HCT116 (cell line): ENCODE measurements around the gene NGEF. TPM values are rescaled to one million over a fixed set of nuclear protein-coding genes. Genes with fewer than 3 reads are reported as not detected.

Experiments used
- ATAC-seq: fragments of 200-7000 bp; cut with Tn5 transposase; 2 replicates; pipeline ENCODE4 v1.9.1; 2020; ENCODE audit warnings: mild to moderate bottlenecking, moderate library complexity
- BruUV-seq: library from RNA; stranded (reverse); fragments of 400-500 nt; replicated peaks from 2 replicates; lab custom pipeline; 2021; lab: Mats Ljungman, UMichigan
- CTCF ChIA-PET: fragments of 300-600 bp; sonication (Branson Sonifier 250); formaldehyde crosslinking; loops from one replicate; lab custom pipeline; 2021; ENCODE audit warnings: antibody characterized with exemption; lab: Charles Lee
- POLR2A ChIA-PET: fragments of 300-600, 350-600 bp; sonication (Branson Sonifier 250); formaldehyde crosslinking; loops from one replicate; lab custom pipeline; 2021; ENCODE audit warnings: antibody characterized with exemption; lab: Charles Lee
- RAD21 ChIA-PET, 2 experiments: fragments of 300-600 bp; sonication (Branson Sonifier 250); formaldehyde crosslinking; loops; one replicate each; lab custom pipeline; 2023; ENCODE audit warnings: low total read pairs in 2 of 2; ENCODE audit not compliant: uncharacterized antibody in 2 of 2, unreplicated experiment in 2 of 2, low non-redundant PET in 1 of 2; lab: Charles Lee
- DNase-seq: peaks from one replicate; pipeline ENCODE4 v3.0.0-alpha.2; 2010; ENCODE audit warnings: low read depth, low spot score
- H2AFZ ChIP-seq: fragments of 200-600 bp; shearing (Covaris generic), sonication (generic); 2 replicates; pipeline ENCODE4 v1.6.1; 2017; ENCODE audit warnings: low read depth, mixed run types, mixed read lengths, antibody characterized with exemption, low read length; ENCODE audit not compliant: poor library complexity, severe bottlenecking
- H3K27ac ChIP-seq: 2 replicates; pipeline ENCODE4 v1.5.1; 2012; ENCODE audit warnings: low read depth, low read length
- H3K27me3 ChIP-seq: fragments of 200-600 bp; sonication (generic); 2 replicates; pipeline ENCODE4 v1.6.1; 2016; ENCODE audit warnings: mixed run types, low read length, mixed read lengths; ENCODE audit not compliant: insufficient read depth
- H3K36me3 ChIP-seq, 2 experiments: fragments of 200-500 bp in 1 of 2; fragments of 200-600 bp in 1 of 2; sonication (Bioruptor generic) in 1 of 2; sonication (generic) in 1 of 2; 2 replicates each; pipeline versions ENCODE4 v1.5.1 to v1.6.1; 2014 to 2016; ENCODE audit warnings: low read length in 2 of 2, inconsistent platforms in 1 of 2, mixed read lengths in 1 of 2, mixed run types in 1 of 2; ENCODE audit not compliant: insufficient read depth in 2 of 2, control insufficient read depth in 1 of 2
- H3K4me1 ChIP-seq, 2 experiments: fragments of 200-600 bp in 1 of 2; sonication (generic) in 1 of 2; 2 replicates each; pipeline versions ENCODE4 v1.5.1 to v1.6.1; 2012 to 2017; ENCODE audit warnings: low read length in 2 of 2, inconsistent platforms in 1 of 2, mild to moderate bottlenecking in 1 of 2, mixed read lengths in 1 of 2, mixed run types in 1 of 2, moderate library complexity in 1 of 2; ENCODE audit not compliant: insufficient read depth in 2 of 2, control insufficient read depth in 1 of 2
- H3K4me2 ChIP-seq: fragments of 200-600 bp; sonication (generic); 2 replicates; pipeline ENCODE4 v1.6.1; 2017; ENCODE audit warnings: mixed run types, low read length, mixed read lengths
- H3K4me3 ChIP-seq, 2 experiments: fragments of 200-600 bp in 1 of 2; sonication (generic) in 1 of 2; replicated peaks in 1 of 2; 2 replicates each; pipeline ENCODE4 v1.5.1; 2011 to 2016; ENCODE audit warnings: low read length in 2 of 2, control low read depth in 1 of 2, low read depth in 1 of 2, mild to moderate bottlenecking in 1 of 2, mixed read lengths in 1 of 2, mixed run types in 1 of 2
- H3K79me2 ChIP-seq: fragments of 200-600 bp; sonication (generic); 2 replicates; pipeline ENCODE4 v1.6.1; 2017; ENCODE audit warnings: mild to moderate bottlenecking, mixed run types, low read length, moderate library complexity, mixed read lengths; ENCODE audit not compliant: insufficient read depth
- H3K9ac ChIP-seq: fragments of 200-600 bp; sonication (generic); 2 replicates; pipeline ENCODE4 v1.6.1; 2016; ENCODE audit warnings: low read length, mixed read lengths
- H3K9me2 ChIP-seq: fragments of 200-600 bp; sonication (generic), shearing (Covaris generic); 2 replicates; pipeline ENCODE4 v1.6.1; 2017; ENCODE audit warnings: mixed run types, mild to moderate bottlenecking, moderate library complexity; ENCODE audit not compliant: insufficient read depth
- H3K9me3 ChIP-seq, 2 experiments: fragments of 200-500 bp in 1 of 2; fragments of 200-600 bp in 1 of 2; sonication (Bioruptor generic) in 1 of 2; sonication (generic) in 1 of 2; 2 replicates each; pipeline ENCODE4 v1.6.1; 2014 to 2017; ENCODE audit warnings: low read length in 2 of 2, mixed read lengths in 2 of 2, inconsistent platforms in 1 of 2, low read depth in 1 of 2, mild to moderate bottlenecking in 1 of 2, mixed run types in 1 of 2, moderate library complexity in 1 of 2; ENCODE audit not compliant: control insufficient read depth in 1 of 2, insufficient read depth in 1 of 2
- H4K20me1 ChIP-seq: fragments of 200-600 bp; sonication (generic), shearing (Covaris generic); 2 replicates; pipeline ENCODE4 v1.6.1; 2017; ENCODE audit warnings: mixed run types, mild to moderate bottlenecking, moderate library complexity; ENCODE audit not compliant: insufficient read depth
- CBX3 ChIP-seq: IDR thresholded peaks from 2 replicates; pipeline ENCODE4 v1.6.1; 2012; ENCODE audit warnings: low read depth
- CEBPB ChIP-seq: IDR thresholded peaks from 2 replicates; pipeline ENCODE4 v1.6.1; 2012; ENCODE audit warnings: low read depth
- EGR1 ChIP-seq: IDR thresholded peaks from 2 replicates; pipeline ENCODE4 v1.6.1; 2012; ENCODE audit warnings: low read depth
- ELF1 ChIP-seq: IDR thresholded peaks from 2 replicates; pipeline ENCODE4 v1.6.1; 2012; ENCODE audit warnings: low read depth, borderline replicate concordance
- FOSL1 ChIP-seq: IDR thresholded peaks from 2 replicates; pipeline ENCODE4 v1.6.1; 2012; ENCODE audit warnings: low read depth
- JUND ChIP-seq: IDR thresholded peaks from 2 replicates; pipeline ENCODE4 v1.6.1; 2012
- MAX ChIP-seq: IDR thresholded peaks from 2 replicates; pipeline ENCODE4 v1.6.1; 2012
- POLR2A ChIP-seq: IDR thresholded peaks from 2 replicates; pipeline ENCODE4 v1.7.0; 2011; ENCODE audit warnings: borderline replicate concordance; ENCODE audit not compliant: insufficient read depth, insufficient read length; ENCODE audit errors: extremely low read depth
- POLR2AphosphoS5 ChIP-seq: IDR thresholded peaks from 2 replicates; pipeline ENCODE4 v1.6.1; 2011; ENCODE audit warnings: mild to moderate bottlenecking, low read depth, low read length, moderate library complexity
- RAD21 ChIP-seq: IDR thresholded peaks from 2 replicates; pipeline ENCODE4 v1.6.1; 2012; ENCODE audit warnings: low read depth, mild to moderate bottlenecking
- SIN3A ChIP-seq: IDR thresholded peaks from 2 replicates; pipeline ENCODE4 v1.6.1; 2012; ENCODE audit warnings: low read depth
- SP1 ChIP-seq: IDR thresholded peaks from 2 replicates; pipeline ENCODE4 v1.6.1; 2012; ENCODE audit warnings: low read depth
- SRF ChIP-seq: IDR thresholded peaks from 2 replicates; pipeline ENCODE4 v1.6.1; 2012; ENCODE audit warnings: low read depth
- YY1 ChIP-seq: IDR thresholded peaks from 2 replicates; pipeline ENCODE4 v1.6.1; 2011; ENCODE audit warnings: low read length, low read depth, moderate library complexity, mild to moderate bottlenecking; ENCODE audit not compliant: insufficient replicate concordance; ENCODE audit errors: extremely low read depth
- ZBTB33 ChIP-seq: IDR thresholded peaks from 2 replicates; pipeline ENCODE4 v1.6.1; 2011; ENCODE audit warnings: mild to moderate bottlenecking, low read length, moderate library complexity; ENCODE audit not compliant: insufficient replicate concordance; ENCODE audit errors: extremely low read depth
- intact Hi-C: fragments of 100-400 bp; cut with micrococcal nuclease; formaldehyde crosslinking; loops from 2 replicates; pipeline ENCODE4 v1.10.0; 2022
- total RNA-seq: library from RNA; stranded (reverse); gene quantifications from one replicate; pipeline ENCODE4 v1.2.1, GENCODE V29; 2021; ENCODE audit not compliant: unreplicated experiment
- TF ChIP-seq, protein P1 (sequence below): IDR thresholded peaks from 2 replicates; pipeline ENCODE4 v1.6.1; 2012; ENCODE audit warnings: low read depth

NGEF gene
- total RNA-seq, 1 experiment from 2014 or later: 12.6 TPM

- no peak for DNase-seq
Measured at GRCh38 chr2:232973011-232973735, 39.9 kb downstream of the NGEF start.

More at GRCh38 chr2:232973011-232973735, 39.9 kb downstream of the NGEF start:
- H3K79me2 ChIP-seq: no peaks in the 10 kb centered on the region
- no peaks in the 10 kb centered on the region for H3K9me3 ChIP-seq
- H2AFZ ChIP-seq: no peak overlapping the region
- no peaks in the 10 kb centered on the region for H3K36me3 ChIP-seq
- no peaks in the 10 kb centered on the region for H3K27me3 ChIP-seq
- peaks cover 0 to under 1% of the 10 kb centered on the region in 2 experiments; a peak in 2 of 4 replicates for H3K4me1 ChIP-seq
- no peak overlapping the region for H3K4me2 ChIP-seq
- H3K27ac ChIP-seq: no peak overlapping the region
- H3K9ac ChIP-seq: no peak overlapping the region
- no peaks in the 10 kb centered on the region for H4K20me1 ChIP-seq
- POLR2A ChIA-PET: no interaction called here
- H3K9me2 ChIP-seq: no peaks in the 10 kb centered on the region
- CTCF ChIA-PET: no interaction called here
- no peak for ATAC-seq
- H3K4me3 ChIP-seq: no peak overlapping the region
- intact Hi-C loops: no loop called here
- TF ChIP-seq CBX3: no peak
- TF ChIP-seq RAD21: no peak
- TF ChIP-seq, protein P1, sequence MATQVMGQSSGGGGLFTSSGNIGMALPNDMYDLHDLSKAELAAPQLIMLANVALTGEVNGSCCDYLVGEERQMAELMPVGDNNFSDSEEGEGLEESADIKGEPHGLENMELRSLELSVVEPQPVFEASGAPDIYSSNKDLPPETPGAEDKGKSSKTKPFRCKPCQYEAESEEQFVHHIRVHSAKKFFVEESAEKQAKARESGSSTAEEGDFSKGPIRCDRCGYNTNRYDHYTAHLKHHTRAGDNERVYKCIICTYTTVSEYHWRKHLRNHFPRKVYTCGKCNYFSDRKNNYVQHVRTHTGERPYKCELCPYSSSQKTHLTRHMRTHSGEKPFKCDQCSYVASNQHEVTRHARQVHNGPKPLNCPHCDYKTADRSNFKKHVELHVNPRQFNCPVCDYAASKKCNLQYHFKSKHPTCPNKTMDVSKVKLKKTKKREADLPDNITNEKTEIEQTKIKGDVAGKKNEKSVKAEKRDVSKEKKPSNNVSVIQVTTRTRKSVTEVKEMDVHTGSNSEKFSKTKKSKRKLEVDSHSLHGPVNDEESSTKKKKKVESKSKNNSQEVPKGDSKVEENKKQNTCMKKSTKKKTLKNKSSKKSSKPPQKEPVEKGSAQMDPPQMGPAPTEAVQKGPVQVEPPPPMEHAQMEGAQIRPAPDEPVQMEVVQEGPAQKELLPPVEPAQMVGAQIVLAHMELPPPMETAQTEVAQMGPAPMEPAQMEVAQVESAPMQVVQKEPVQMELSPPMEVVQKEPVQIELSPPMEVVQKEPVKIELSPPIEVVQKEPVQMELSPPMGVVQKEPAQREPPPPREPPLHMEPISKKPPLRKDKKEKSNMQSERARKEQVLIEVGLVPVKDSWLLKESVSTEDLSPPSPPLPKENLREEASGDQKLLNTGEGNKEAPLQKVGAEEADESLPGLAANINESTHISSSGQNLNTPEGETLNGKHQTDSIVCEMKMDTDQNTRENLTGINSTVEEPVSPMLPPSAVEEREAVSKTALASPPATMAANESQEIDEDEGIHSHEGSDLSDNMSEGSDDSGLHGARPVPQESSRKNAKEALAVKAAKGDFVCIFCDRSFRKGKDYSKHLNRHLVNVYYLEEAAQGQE: no peak
- TF ChIP-seq ELF1: no peak
- TF ChIP-seq CEBPB: no peak
- TF ChIP-seq ZBTB33: no peak
- no peak for TF ChIP-seq SIN3A
- no peak for TF ChIP-seq SRF
- no peak for TF ChIP-seq FOSL1
- TF ChIP-seq JUND: no peak
- TF ChIP-seq SP1: no peak
- no peak for TF ChIP-seq YY1
- TF ChIP-seq MAX: no peak
- no peak for TF ChIP-seq POLR2A
- no peak for TF ChIP-seq POLR2AphosphoS5
- no peak for TF ChIP-seq EGR1
- TF ChIP-seq, all 23 proteins: peak for 0
- BruUV-seq: no TSS peak
- RAD21 ChIA-PET: no interaction called here
